IMR-90 (cell line): ENCODE results near the gene NR2F2.

Experiments
- BHLHE40 ChIP-seq: fragments of 150-350 bp; IDR thresholded peaks from 2 replicates; pipeline ENCODE4 v1.6.1; 2016; ENCODE audit warnings: mild to moderate bottlenecking, low read depth, low read length
- CEBPB ChIP-seq: IDR thresholded peaks from 2 replicates; pipeline ENCODE4 v1.6.1; 2012; ENCODE audit warnings: low read depth, low read length, improper control_type of control experiment
- CTCF ChIP-seq: conservative IDR thresholded peaks from 2 replicates; pipeline ENCODE4 v1.5.1; 2012; ENCODE audit warnings: mild to moderate bottlenecking, low read depth, low read length, improper control_type of control experiment
- FOS ChIP-seq: fragments of 150-350 bp; IDR thresholded peaks from 2 replicates; pipeline ENCODE4 v1.6.1; 2016; ENCODE audit warnings: low read depth, low read length
- MAFK ChIP-seq: IDR thresholded peaks from 2 replicates; pipeline ENCODE4 v1.6.1; 2012; ENCODE audit warnings: low read depth, low read length, improper control_type of control experiment
- MXI1 ChIP-seq: IDR thresholded peaks from 2 replicates; pipeline ENCODE4 v1.6.1; 2012; ENCODE audit warnings: low read depth, mild to moderate bottlenecking, low read length, moderate library complexity, borderline replicate concordance
- POLR2A ChIP-seq: IDR thresholded peaks from 2 replicates; pipeline ENCODE4 v1.6.1; 2012; ENCODE audit warnings: mild to moderate bottlenecking, low read depth, low read length
- RAD21 ChIP-seq: IDR thresholded peaks from 2 replicates; pipeline ENCODE4 v1.6.1; 2012; ENCODE audit warnings: low read length, improper control_type of control experiment
- RCOR1 ChIP-seq: IDR thresholded peaks from 2 replicates; pipeline ENCODE4 v1.6.1; 2012; ENCODE audit warnings: mild to moderate bottlenecking, low read length, improper control_type of control experiment; ENCODE audit not compliant: insufficient replicate concordance
- RFX5 ChIP-seq: IDR thresholded peaks from 2 replicates; pipeline ENCODE4 v1.8.0; 2012; ENCODE audit warnings: low read depth, mild to moderate bottlenecking, low read length, moderate library complexity
- USF2 ChIP-seq: fragments of 150-350 bp; IDR thresholded peaks from 2 replicates; pipeline ENCODE4 v1.6.1; 2017; ENCODE audit warnings: mild to moderate bottlenecking, antibody characterized with exemption, low read length, low read depth

- TF ChIP-seq RCOR1 (no peak), BHLHE40 (no peak), CTCF (no peak), RAD21 (no peak), POLR2A (no peak), RFX5 (no peak), MAFK (no peak), USF2 (no peak), FOS (no peak), MXI1 (no peak), CEBPB (no peak)
Observed at GRCh38 chr15:96344706-96345559, 14.4 kb downstream of the NR2F2 start.
